Measurements from ENCODE around the gene CCDC88C.
A peak's percentile ranks its signal among the peaks of the same experiment; 100 is the strongest.

The CCDC88C gene

GRCh38 chr14:91324606-91325575, 92.7 kb downstream of the CCDC88C start:
- DNase-seq = no peak

GRCh38 chr14:91323671-91324605, 93.7 kb downstream of the CCDC88C start:
- peak; percentile 90 for DNase-seq

DNA sequence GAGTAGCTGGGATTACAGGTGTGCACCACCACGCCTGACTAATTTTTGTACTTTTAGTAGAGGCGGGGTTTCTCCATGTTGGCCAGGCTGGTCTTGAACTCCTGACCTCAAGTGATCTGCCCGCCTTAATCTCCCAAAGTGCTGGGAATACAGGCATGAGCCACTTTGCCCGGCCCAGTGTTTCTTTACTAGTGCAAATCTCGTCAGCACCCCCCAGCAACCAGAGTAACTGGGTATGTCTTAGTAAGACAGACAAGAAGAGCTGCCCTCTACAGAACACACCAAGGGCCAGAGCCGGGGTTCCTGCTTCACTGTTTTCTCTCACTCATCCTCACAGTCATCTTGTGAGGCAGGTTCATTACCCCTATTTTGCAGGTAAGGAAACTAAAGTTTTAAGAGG, 94.6 kb downstream of the CCDC88C start:
- no peak for DNase-seq

DNA sequence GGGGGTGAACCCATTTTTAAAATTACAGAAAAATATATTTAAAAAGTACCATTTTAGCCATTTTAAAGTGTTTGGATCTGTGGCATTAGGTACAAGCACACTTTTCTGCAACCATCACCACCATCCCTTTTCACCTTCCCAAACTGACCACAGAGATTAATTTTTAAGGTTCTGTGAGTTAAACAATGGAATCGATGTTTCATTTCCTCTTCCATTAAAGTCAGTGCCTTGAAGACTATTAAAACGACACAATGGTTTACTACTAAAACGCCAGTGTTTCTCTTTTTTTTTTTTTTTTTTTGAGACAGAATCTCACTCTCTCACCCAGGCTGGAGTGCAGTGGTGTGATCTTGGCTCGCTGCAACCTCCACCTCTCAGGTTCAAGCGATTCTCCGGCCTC, 95.0 kb downstream of the CCDC88C start:
- no peak for DNase-seq

DNA sequence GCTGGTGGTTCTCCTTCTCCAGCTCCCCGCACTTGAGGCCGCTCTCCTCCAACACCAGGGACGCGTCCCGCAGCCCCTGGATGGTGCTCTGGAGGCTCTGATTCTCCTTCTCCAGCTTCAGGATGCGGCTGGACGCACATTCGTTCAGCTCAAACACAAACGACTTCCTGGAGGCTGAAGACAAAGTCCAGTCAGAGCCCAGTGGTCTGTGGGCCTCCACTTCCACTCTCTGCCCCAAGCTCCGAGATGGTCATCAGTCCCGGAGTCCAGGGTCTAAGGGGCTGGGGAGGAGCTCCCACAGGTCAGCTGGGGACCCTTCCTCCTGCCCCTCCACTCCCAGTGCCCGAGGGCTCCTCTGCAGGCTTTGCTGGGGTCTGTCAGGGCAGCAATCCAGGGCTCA, 96.5 kb downstream of the CCDC88C start:
- no peak for DNase-seq

- DNase-seq = no peak
These were observed 97.4 kb downstream of the CCDC88C start for GRCh38 chr14:91320266-91320665.

DNA sequence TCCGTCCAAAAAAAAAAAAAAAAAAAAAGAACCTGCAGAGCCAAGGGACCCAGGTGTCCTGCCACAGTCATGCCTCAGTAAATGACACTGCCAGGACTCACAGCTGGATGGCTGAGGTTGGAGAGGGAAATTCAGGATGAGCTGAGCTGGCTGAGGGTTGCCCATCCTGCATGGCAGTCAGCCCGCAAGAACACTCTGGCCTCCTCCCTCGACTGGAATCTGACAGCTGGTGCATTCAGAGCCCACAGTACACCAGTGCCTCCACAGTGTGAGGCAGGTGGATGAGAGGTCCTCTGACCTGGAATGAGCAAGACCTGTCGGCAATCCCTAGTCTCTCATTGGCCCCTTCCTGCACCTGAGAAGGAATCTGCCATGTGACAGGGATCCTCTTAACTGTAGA, 98.7 kb downstream of the CCDC88C start:
- no peak for DNase-seq

DNA sequence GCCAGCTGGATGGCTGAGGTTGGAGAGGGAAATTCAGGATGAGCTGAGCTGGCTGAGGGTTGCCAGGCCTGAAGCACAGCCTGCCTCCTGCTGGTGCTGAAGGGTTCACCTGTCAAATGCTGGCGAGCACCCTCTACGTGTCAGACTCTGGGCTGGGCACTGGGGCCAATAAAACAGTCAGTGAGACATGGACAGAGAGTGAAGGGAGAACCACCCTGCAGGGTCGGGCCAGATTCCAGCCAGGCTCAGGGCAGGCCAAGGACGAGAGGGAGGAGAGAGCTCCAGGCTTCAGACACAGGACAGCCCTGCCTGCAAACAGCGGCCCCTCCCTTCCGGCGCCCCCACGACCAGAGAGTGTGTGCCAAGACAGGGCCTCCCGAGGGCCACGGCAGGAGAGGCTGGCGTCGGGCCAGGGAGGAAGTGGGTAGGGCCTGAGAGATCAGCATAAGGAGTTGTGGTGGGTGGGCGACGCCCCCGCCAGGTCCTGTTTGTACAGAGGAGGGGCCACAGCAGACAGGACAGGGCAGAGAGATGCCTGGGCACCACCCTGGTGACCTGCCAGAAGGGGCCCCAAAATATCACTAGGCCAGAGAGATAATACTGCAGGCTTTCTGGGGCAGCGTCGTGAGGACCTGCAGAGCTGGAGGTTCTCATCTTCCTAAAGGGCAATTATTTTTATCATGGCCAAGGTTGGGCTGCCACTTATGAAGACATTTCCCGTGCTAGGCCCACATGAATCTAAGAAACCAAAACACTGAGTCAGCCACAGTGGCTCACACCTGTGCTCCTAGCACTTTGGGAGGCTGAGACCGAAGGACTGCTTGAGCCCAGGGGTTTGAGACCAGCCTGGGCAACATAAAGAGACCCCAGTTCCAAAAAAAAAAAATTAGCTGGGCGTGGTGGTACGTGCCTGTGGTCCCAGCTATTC, 100.0 kb downstream of the CCDC88C start:
- peak; percentile 74 for DNase-seq

DNA sequence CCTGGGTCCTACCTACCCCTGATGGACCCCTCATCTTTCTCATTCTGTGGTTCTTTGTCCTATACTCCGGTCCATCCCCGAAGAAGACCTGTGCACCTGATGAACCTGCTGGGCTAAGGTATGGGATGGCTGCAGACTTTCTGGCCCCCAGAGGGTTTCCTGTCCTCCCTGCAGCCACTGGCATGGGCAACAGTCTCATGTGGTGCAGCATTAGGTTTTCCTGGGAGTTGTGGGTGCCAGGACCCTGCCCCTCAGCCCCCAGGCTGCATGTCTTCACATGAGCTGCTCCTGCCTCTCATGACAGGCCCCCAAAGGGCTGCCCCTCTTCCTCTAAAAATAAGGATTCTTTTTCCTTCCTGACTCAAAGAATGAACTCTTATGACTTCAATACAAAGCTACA, 100.9 kb downstream of the CCDC88C start:
- DNase-seq = no peak

DNA sequence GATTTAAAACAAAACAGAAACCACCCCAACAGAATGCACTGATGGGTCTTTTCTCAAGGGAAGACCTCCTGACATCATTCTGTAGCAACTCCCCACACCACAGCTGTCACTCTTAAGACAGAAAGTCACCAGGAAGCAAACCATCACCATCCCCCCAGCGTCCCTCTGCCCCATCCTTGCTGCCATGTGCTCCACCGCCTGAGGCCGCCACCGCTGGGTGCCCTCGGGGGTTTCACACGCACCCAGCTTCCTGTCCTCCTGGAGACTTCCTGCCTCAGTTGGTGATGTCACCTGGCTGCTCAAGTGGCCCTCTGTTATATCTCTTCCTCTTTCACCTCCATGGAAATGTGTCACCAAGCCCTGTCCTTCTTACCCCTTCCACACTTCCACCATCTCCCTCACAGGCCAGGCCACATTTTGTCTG, 101.8 kb downstream of the CCDC88C start:
- no peak for DNase-seq

GRCh38 chr14:91313852-91314251, 103.8 kb downstream of the CCDC88C start:
- no peak for DNase-seq

- no peak for DNase-seq
These were observed 104.3 kb downstream of the CCDC88C start for GRCh38 chr14:91313154-91313850.

- no peak for DNase-seq
These were observed 106.3 kb downstream of the CCDC88C start for GRCh38 chr14:91311284-91311662.

GRCh38 chr14:91310606-91311283, 106.9 kb downstream of the CCDC88C start:
- DNase-seq = no peak

DNA sequence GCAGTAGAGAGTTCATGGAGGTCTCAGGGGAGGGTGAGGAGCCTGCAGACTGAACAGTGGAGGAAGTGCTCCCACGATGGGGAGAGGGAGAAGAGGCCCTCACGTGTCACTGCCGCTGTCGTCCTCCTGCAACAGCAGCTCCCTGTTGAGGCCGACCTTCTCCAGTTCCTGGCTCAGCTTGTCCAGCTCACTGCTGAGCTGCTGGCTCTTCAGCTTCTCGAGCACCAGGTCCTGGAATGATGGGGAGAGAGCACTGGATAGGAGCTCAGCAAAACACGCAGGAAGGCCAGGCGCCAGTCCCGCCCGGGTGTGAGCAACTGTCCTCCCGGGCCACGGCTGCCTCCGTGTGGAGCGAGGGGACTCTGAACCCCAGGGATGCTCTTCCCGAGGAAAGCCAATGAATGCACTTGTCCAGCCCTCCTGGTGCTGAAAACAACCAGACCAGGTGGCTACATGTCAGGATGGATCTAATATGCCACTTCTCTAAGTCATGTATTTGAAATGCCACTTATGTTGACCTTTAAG, 107.8 kb downstream of the CCDC88C start:
- DNase-seq = no peak

DNA sequence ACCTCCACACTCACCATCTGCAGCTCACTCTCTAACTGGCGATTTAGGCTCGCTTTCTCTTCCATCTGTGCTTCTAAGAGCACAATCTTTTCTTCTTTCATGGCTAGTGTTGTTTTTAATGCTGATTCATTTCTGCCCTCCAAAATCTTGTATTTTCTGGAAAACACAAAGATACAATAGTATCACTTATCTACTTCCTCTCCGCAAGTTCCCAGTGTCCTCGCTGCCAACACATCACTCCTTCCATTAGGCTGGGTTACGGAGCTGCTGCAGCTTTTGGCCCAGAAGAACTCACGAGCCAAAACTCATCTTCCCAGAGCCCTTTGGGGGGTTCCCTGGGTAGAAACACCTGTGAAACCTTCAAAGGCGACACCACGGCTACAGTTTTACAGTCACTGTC, 109.3 kb downstream of the CCDC88C start:
- no peak for DNase-seq

DNA sequence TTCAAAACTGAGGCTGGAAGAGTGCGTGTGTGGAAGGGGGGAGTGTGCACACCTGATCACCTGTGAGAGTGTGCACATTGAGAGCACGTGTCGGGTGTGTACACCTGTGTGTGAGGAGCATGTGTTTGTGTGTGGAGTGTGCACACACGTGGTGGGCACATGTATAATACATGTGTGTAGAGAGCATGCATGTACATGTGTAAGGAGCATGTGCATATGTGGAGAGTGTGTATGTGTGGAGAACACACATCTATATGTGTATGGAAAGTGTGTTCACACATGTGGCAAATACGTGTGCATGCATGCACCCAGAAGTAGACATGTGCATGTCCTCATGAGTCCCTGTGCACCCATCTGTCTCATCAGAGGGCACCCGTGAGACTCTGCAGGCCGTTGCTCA, 110.0 kb downstream of the CCDC88C start:
- DNase-seq = no peak

GRCh38 chr14:91307046-91307445, 110.6 kb downstream of the CCDC88C start:
- no peak for DNase-seq

- DNase-seq = no peak
These were observed 111.1 kb downstream of the CCDC88C start for GRCh38 chr14:91306547-91306946.

DNA sequence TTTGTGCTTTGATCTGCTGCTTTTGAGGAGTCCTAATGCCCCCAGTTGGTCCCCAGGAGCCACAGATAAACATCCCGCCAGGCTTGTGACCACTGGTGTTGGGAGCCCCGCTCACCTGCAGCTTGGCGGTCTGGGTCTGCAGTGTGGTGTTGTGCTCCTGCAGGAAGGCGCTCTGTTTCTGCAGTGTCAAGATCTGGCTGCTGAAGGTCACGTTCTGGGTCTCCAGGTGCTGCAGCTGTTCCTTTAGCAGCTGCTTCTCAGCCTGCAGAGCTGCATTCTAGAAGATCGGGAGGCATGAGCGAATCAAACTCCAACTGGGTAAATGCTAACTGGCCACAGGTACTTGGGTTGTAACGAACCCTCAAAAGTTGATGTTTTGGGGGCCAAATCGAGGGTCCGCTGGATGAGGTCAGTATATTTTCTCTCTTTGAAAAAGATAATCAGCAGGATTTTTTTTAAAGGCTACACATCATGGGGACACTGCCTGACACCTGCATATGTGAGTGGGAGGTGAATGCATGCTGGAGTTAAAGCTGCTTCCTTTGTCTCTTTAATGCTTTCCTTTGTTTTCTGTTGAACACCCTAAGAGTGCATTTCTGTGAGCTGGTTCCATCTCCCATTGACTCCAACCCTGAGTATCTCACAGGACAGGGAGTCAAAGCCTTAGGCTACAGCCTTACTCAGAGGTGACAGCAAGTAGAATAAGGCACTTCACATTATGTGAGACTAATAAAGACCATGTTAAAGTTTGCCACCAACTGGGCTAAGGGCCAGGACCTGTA, 111.8 kb downstream of the CCDC88C start:
- DNase-seq = no peak
